ENCODE data around the gene ANKS1B. TPM values are rescaled to one million over a fixed set of nuclear protein-coding genes. Genes with fewer than 3 reads are reported as not detected.

The ANKS1B gene
- total and polyA plus RNA-seq, 10 of the 15 experiments (the other 5 are each of a cell fraction or from before 2014, with no cell fraction given) = 0.16 to 1.3 (median 0.82) TPM; not detected in 7

DNA sequence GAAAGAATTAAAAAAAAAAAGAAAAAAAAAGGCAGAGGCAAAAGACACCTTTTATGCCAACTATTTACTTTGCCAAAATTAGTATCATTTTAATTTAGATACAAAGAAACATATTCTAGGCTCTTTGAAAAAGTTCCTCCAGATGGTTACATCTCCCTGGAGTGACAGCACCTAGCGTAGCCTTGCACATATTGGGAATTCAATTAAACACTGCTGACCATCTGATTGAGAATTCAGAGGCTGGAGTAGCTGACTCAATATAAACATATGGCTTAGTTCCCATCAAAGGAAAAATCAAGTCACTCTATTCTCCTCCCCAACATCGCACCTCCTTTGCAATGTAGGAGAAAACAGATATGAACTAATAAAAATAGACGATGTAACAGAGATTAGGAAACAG lies 36.4 kb downstream of the ANKS1B start:
- H3K36me3 ChIP-seq (ENCODE audit: control insufficient read depth in 2 of 2, insufficient read depth in 2 of 2, low read length in 1 of 2) = no peaks in the 10 kb centered on the region
- no peak overlapping the region for H3K4me2 ChIP-seq (ENCODE audit: control insufficient read depth, insufficient read depth)
- ChIA-PET POLR2A (no interaction called here), RAD21 (ENCODE audit: unreplicated experiment) (no interaction called here), CTCF (no interaction called here), SMC1A (ENCODE audit: uncharacterized antibody, unreplicated experiment) (no interaction called here)
- no peak overlapping the region for H3K9ac ChIP-seq (ENCODE audit: control insufficient read depth, insufficient read depth, low read length)
- FAIRE-seq (no peak), ATAC-seq (no peak), DNase-seq (ENCODE audit: low read depth, low spot score) (no peak)
- no peak overlapping the region for H3K27ac ChIP-seq (ENCODE audit: control insufficient read depth, insufficient read depth)
- H3K4me1 ChIP-seq (ENCODE audit: control insufficient read depth, insufficient read depth, low read length) = no peaks in the 10 kb centered on the region
- H3K4me3 ChIP-seq = no peak overlapping the region
- no TSS peak for BruUV-seq (replicated peaks)
- in situ Hi-C loops (cut with MboI) = no loop called here
- WGBS (ENCODE audit: insufficient coverage, insufficient replicate concordance, low lambda C conversion rate, missing lambda C conversion rate) = 48% methylated on average over 3 of the region's 3 CpGs
- intact Hi-C loops (cut with micrococcal nuclease; ENCODE audit: unreplicated experiment) = no loop called here
- H3K27me3 ChIP-seq (replicated peaks in 1 of 2; ENCODE audit: control insufficient read depth in 2 of 2, insufficient read depth in 2 of 2, low read length in 1 of 2) = no peaks in the 10 kb centered on the region
- no peak for TF ChIP-seq RB1 (IDR thresholded peaks at IDR 0.05; ENCODE audit: borderline replicate concordance)
- H4K20me1 ChIP-seq (ENCODE audit: control insufficient read depth, insufficient read depth) = no peaks in the 10 kb centered on the region
- H3K9me3 ChIP-seq (replicated peaks; ENCODE audit: control insufficient read depth, insufficient read depth, low read length) = no peaks in the 10 kb centered on the region
- no peaks in the 10 kb centered on the region for H3K79me2 ChIP-seq (ENCODE audit: control insufficient read depth, insufficient read depth, low read length)
- no peak overlapping the region for H2AFZ ChIP-seq (ENCODE audit: control insufficient read depth, low read depth, low read length)

DNA sequence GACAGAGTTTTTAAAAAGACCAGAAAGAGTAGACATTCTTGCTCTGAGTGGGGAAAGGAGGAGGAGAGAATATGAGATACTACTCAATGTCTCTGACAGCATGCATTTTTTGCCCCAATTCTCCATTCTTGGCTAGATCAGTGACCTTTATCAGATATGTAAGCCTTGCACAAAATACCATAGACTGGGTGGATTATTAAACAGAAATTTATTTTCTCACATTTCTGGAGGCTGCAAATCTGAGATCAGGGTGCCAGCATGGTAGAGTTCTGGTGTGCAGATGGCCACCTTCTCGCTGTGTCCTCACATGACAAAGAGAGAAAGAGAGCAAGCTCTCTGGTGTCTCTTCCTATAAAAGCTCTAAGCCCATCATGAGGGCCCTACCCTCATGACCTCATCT lies 38.6 kb downstream of the ANKS1B start:
- Histone ChIP-seq H3K9ac (ENCODE audit: control insufficient read depth, insufficient read depth, low read length) (no peak overlapping the region), H2AFZ (ENCODE audit: control insufficient read depth, low read depth, low read length) (no peak overlapping the region), H3K36me3 (ENCODE audit: control insufficient read depth in 2 of 2, insufficient read depth in 2 of 2, low read length in 1 of 2) (no peaks in the 10 kb centered on the region), H3K4me3 (no peak overlapping the region), H3K9me3 (replicated peaks; ENCODE audit: control insufficient read depth, insufficient read depth, low read length) (no peaks in the 10 kb centered on the region), H3K4me2 (ENCODE audit: control insufficient read depth, insufficient read depth) (no peak overlapping the region), H4K20me1 (ENCODE audit: control insufficient read depth, insufficient read depth) (no peaks in the 10 kb centered on the region), H3K27ac (ENCODE audit: control insufficient read depth, insufficient read depth) (no peak overlapping the region), H3K27me3 (replicated peaks in 1 of 2; ENCODE audit: control insufficient read depth in 2 of 2, insufficient read depth in 2 of 2, low read length in 1 of 2) (no peaks in the 10 kb centered on the region), H3K79me2 (ENCODE audit: control insufficient read depth, insufficient read depth, low read length) (no peaks in the 10 kb centered on the region), H3K4me1 (ENCODE audit: control insufficient read depth, insufficient read depth, low read length) (no peaks in the 10 kb centered on the region)
- in situ Hi-C loops (cut with MboI) (no loop called here), intact Hi-C loops (cut with micrococcal nuclease; ENCODE audit: unreplicated experiment) (no loop called here)
- RAD21 ChIA-PET (ENCODE audit: unreplicated experiment) = no interaction called here
- ATAC-seq (no peak), DNase-seq (ENCODE audit: low read depth, low spot score) (no peak), FAIRE-seq (no peak)
- TF ChIP-seq KLF5 (IDR thresholded peaks at IDR 0.05; ENCODE audit: partially characterized antibody) (no peak), CREM (IDR thresholded peaks at IDR 0.05; ENCODE audit: low read depth) (no peak), KAT2A (conservative IDR thresholded peaks at IDR 0.05; ENCODE audit: control insufficient read depth, low read depth, low read length) (no peak)
- TF ChIP-seq, protein P1, sequence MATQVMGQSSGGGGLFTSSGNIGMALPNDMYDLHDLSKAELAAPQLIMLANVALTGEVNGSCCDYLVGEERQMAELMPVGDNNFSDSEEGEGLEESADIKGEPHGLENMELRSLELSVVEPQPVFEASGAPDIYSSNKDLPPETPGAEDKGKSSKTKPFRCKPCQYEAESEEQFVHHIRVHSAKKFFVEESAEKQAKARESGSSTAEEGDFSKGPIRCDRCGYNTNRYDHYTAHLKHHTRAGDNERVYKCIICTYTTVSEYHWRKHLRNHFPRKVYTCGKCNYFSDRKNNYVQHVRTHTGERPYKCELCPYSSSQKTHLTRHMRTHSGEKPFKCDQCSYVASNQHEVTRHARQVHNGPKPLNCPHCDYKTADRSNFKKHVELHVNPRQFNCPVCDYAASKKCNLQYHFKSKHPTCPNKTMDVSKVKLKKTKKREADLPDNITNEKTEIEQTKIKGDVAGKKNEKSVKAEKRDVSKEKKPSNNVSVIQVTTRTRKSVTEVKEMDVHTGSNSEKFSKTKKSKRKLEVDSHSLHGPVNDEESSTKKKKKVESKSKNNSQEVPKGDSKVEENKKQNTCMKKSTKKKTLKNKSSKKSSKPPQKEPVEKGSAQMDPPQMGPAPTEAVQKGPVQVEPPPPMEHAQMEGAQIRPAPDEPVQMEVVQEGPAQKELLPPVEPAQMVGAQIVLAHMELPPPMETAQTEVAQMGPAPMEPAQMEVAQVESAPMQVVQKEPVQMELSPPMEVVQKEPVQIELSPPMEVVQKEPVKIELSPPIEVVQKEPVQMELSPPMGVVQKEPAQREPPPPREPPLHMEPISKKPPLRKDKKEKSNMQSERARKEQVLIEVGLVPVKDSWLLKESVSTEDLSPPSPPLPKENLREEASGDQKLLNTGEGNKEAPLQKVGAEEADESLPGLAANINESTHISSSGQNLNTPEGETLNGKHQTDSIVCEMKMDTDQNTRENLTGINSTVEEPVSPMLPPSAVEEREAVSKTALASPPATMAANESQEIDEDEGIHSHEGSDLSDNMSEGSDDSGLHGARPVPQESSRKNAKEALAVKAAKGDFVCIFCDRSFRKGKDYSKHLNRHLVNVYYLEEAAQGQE (IDR thresholded peaks at IDR 0.05; ENCODE audit: low read depth, low read length) = no peak
- POLR2A ChIA-PET = no interaction called here
- WGBS (ENCODE audit: insufficient coverage, insufficient replicate concordance, low lambda C conversion rate, missing lambda C conversion rate) = 0% methylated on average over 1 of the region's 1 CpG
- CTCF ChIA-PET = no interaction called here
- SMC1A ChIA-PET (ENCODE audit: uncharacterized antibody, unreplicated experiment) = no interaction called here
- no TSS peak for BruUV-seq (replicated peaks)
